HL-60 (cell line): ENCODE data around the gene ZNF74.

Experiments used
- SPI1 ChIP-seq: IDR thresholded peaks from 2 replicates; pipeline ENCODE4 v1.6.1; 2012; ENCODE audit warnings: low read depth, mild to moderate bottlenecking, borderline replicate concordance
- TF ChIP-seq, protein P1 (sequence below): IDR thresholded peaks from one replicate; pipeline ENCODE4 v1.5.1; 2011; ENCODE audit warnings: low read length, control low read depth, inconsistent platforms; ENCODE audit not compliant: insufficient read depth

DNA sequence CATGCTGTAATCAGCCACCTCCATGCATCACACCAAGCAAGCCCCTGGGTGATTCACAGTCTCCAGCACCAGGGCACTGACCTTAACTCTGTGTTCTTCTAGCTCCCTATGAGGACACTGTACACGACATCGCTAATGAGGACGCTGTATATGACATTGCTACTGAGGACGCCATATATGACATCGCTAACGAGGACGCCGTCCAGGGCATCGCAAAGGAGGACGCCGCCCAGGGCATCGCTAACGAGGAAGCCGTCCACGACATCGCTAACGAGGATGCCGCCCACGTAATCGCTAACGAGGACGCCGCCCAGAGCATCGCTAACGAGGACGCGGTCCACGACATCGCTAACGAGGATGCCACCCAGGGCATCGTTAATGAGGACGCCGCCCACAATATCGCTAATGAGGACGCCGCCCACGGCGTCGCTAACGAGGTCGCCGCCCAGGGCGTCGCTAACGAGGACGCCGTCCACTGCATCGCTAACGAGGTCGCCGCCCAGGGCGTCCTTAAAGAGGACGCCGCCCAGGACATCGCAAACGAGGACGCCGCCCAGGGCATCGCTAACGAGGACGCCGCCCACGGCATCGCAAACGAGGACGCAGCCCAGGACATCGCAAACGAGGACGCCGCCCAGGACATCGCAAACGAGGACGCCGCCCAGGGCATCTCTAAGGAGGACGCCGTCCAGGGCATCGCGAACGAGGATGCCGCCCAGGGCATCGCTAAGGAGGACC, 39.5 kb upstream of the ZNF74 start:
- TF ChIP-seq, protein P1, sequence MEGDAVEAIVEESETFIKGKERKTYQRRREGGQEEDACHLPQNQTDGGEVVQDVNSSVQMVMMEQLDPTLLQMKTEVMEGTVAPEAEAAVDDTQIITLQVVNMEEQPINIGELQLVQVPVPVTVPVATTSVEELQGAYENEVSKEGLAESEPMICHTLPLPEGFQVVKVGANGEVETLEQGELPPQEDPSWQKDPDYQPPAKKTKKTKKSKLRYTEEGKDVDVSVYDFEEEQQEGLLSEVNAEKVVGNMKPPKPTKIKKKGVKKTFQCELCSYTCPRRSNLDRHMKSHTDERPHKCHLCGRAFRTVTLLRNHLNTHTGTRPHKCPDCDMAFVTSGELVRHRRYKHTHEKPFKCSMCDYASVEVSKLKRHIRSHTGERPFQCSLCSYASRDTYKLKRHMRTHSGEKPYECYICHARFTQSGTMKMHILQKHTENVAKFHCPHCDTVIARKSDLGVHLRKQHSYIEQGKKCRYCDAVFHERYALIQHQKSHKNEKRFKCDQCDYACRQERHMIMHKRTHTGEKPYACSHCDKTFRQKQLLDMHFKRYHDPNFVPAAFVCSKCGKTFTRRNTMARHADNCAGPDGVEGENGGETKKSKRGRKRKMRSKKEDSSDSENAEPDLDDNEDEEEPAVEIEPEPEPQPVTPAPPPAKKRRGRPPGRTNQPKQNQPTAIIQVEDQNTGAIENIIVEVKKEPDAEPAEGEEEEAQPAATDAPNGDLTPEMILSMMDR = no peak
- TF ChIP-seq SPI1 = no peak
